K562 (cell line): ENCODE measurements around the gene ADTRP. TPM values are rescaled to one million over a fixed set of nuclear protein-coding genes. Genes with fewer than 3 reads are reported as not detected.

Experiments used
- ATAC-seq: fragments of 200-7000 bp; cut with Tn5 transposase; 3 replicates; pipeline ENCODE4 v1.9.1; 2020; ENCODE audit warnings: moderate library complexity
- BruUV-seq: library from RNA; stranded (reverse); fragments of 400-500 nt; replicated peaks from 2 replicates; lab custom pipeline; 2021; lab: Mats Ljungman, UMichigan
- CTCF ChIA-PET: fragments of 300-600 bp; formaldehyde crosslinking; extraction: SDS; loops from one replicate; lab custom pipeline; 2021; ENCODE audit warnings: low intra/inter-chr PET ratio; lab: Yijun Ruan, JAX
- POLR2A ChIA-PET: fragments of 300-600, 350-650 bp; sonication (Branson Sonifier 250); formaldehyde crosslinking; extraction: SDS; loops from one replicate; lab custom pipeline; 2021; ENCODE audit warnings: antibody characterized with exemption, inconsistent platforms; lab: Yijun Ruan, JAX
- DNase-seq, 4 experiments: peaks; one replicate each; pipeline versions ENCODE4 v3.0.0 to v3.0.0-alpha.2; 2011 to 2018; ENCODE audit warnings: low spot score in 3 of 4, mixed read lengths in 3 of 4; ENCODE audit errors: extremely low read depth in 1 of 4
- FAIRE-seq: peaks from 2 replicates; lab custom pipeline; 2011; peaks lifted over from hg19 to GRCh38; lab: Jason Lieb, UNC
- H2AFZ ChIP-seq: 2 replicates; pipeline ENCODE4 v1.6.0; 2011; ENCODE audit warnings: low read depth, low read length, control low read depth, inconsistent platforms
- H3K27ac ChIP-seq: fragments of 200-600 bp; 3 replicates; pipeline ENCODE4 v1.8.0; 2011; ENCODE audit warnings: low read depth, mild to moderate bottlenecking, control low read depth, inconsistent platforms, low read length, moderate library complexity, mixed read lengths; ENCODE audit errors: extremely low read depth
- H3K27me3 ChIP-seq, 2 experiments: fragments of 300-600 bp in 1 of 2; 2 replicates in 1 of 2; 3 replicates in 1 of 2; pipeline versions ENCODE4 v1.6.0 to v1.8.0; 2011; ENCODE audit warnings: inconsistent platforms in 2 of 2, low read length in 2 of 2, mild to moderate bottlenecking in 1 of 2, mixed read lengths in 1 of 2, moderate library complexity in 1 of 2; ENCODE audit not compliant: control insufficient read depth in 2 of 2, insufficient read depth in 2 of 2
- H3K36me3 ChIP-seq: fragments of 300-600 bp; 3 replicates; pipeline ENCODE4 v1.8.0; 2011; ENCODE audit warnings: mild to moderate bottlenecking, low read length, inconsistent platforms; ENCODE audit not compliant: control insufficient read depth, insufficient read depth
- H3K4me1 ChIP-seq, 2 experiments: fragments of 200-600 bp in 1 of 2; replicated peaks in 1 of 2; 2 replicates in 1 of 2; 3 replicates in 1 of 2; pipeline versions ENCODE4 v1.5.1 to v1.8.0; 2011; ENCODE audit warnings: inconsistent platforms in 2 of 2, low read length in 2 of 2, mild to moderate bottlenecking in 1 of 2, mixed read lengths in 1 of 2, moderate library complexity in 1 of 2; ENCODE audit not compliant: control insufficient read depth in 2 of 2, insufficient read depth in 2 of 2
- H3K4me2 ChIP-seq: 2 replicates; pipeline ENCODE4 v1.6.1; 2011; ENCODE audit warnings: low read length, control low read depth, inconsistent platforms, mixed read lengths; ENCODE audit not compliant: insufficient read depth
- H3K4me3 ChIP-seq: fragments of 200-600 bp; sonication (generic), shearing (Covaris generic); 2 replicates; pipeline ENCODE4 v1.5.1; 2016; ENCODE audit warnings: control low read depth, inconsistent platforms
- H3K79me2 ChIP-seq: fragments of 200-600 bp; 3 replicates; pipeline ENCODE4 v1.8.0; 2011; ENCODE audit warnings: low read length, inconsistent platforms; ENCODE audit not compliant: control insufficient read depth, insufficient read depth
- H3K9ac ChIP-seq, 2 experiments: 2 replicates each; pipeline versions ENCODE4 v1.6.0 to v1.6.1; 2011; ENCODE audit warnings: low read depth in 2 of 2, low read length in 2 of 2, control low read depth in 1 of 2, inconsistent platforms in 1 of 2, mild to moderate bottlenecking in 1 of 2, mixed read lengths in 1 of 2; ENCODE audit not compliant: insufficient read depth in 1 of 2
- H3K9me1 ChIP-seq: one replicate; pipeline ENCODE4 v1.6.0; 2011; ENCODE audit warnings: inconsistent platforms, mild to moderate bottlenecking, low read length, moderate library complexity; ENCODE audit not compliant: control insufficient read depth, insufficient read depth
- H3K9me3 ChIP-seq: replicated peaks from 2 replicates; pipeline ENCODE4 v1.5.1; 2011; ENCODE audit warnings: low read depth, low read length, inconsistent platforms; ENCODE audit not compliant: control insufficient read depth, insufficient read depth
- H4K20me1 ChIP-seq: replicated peaks from 2 replicates; pipeline ENCODE4 v1.6.1; 2011; ENCODE audit warnings: low read length, inconsistent platforms, mixed read lengths; ENCODE audit not compliant: control insufficient read depth, insufficient read depth
- ARID3A ChIP-seq: IDR thresholded peaks from 2 replicates; pipeline ENCODE4 v1.6.1; 2012; ENCODE audit warnings: low read depth, low read length, improper control_type of control experiment, borderline replicate concordance
- ETS2 ChIP-seq: IDR thresholded peaks from 2 replicates; pipeline ENCODE4 v1.6.1; 2016; ENCODE audit warnings: borderline replicate concordance, missing genetic modification characterization, mild to moderate bottlenecking, moderate library complexity, missing compliant biosample characterization; ENCODE audit not compliant: poor library complexity, severe bottlenecking
- KAT8 ChIP-seq: fragments of 450-650 bp; IDR thresholded peaks from 2 replicates; pipeline ENCODE4 v1.6.1; 2016; ENCODE audit warnings: low read depth, mild to moderate bottlenecking
- MECOM ChIP-seq: fragments of 250-450 bp; sonication (Bioruptor Pico); IDR thresholded peaks from 2 replicates; pipeline ENCODE4 v1.8.0; 2022; ENCODE audit warnings: inconsistent platforms
- NFRKB ChIP-seq: fragments of 450-650 bp; IDR thresholded peaks from 2 replicates; pipeline ENCODE4 v1.6.1; 2016; ENCODE audit warnings: low read depth
- ZEB2 ChIP-seq: fragments of 450-650 bp; IDR thresholded peaks from 2 replicates; pipeline ENCODE4 v1.6.1; 2016
- ZKSCAN1 ChIP-seq: fragments of 150-350 bp; IDR thresholded peaks from 2 replicates; pipeline ENCODE4 v1.6.1; 2016; ENCODE audit warnings: low read depth, low read length
- ZNF644 ChIP-seq: fragments of 200-800 bp; sonication (Bioruptor generic); IDR thresholded peaks from 2 replicates; pipeline ENCODE4 v1.6.1; 2016; ENCODE audit warnings: low read depth, missing genetic modification characterization, missing compliant biosample characterization
- WGBS: fragments of 100-300 bp; shearing (Covaris generic); methylation state at CpG from one replicate; pipeline ENCODE4 v1.1.6; 2016; ENCODE audit warnings: low coverage, mixed read lengths; ENCODE audit not compliant: insufficient coverage; ENCODE audit errors: missing lambda C conversion rate; 5-methylcytosine and 5-hydroxymethylcytosine counted together
- in situ Hi-C: fragments of 300-500 bp; cut with MboI; formaldehyde crosslinking; loops from 4 replicates; pipeline ENCODE4 v1.15.0; 2018; ENCODE audit warnings: inconsistent platforms, mixed read lengths
- intact Hi-C: fragments of 100-400 bp; cut with micrococcal nuclease; formaldehyde crosslinking; loops from 2 replicates; pipeline ENCODE4 v1.14.2; 2022
- polyA plus RNA-seq, 8 experiments: library from polyadenylated mRNA; depleted of rRNA in 4 of 8; stranded (reverse) in 5 of 8; unstranded in 3 of 8; fragments of >200 nt; fragmentation: Nextera tagmentation in 2 of 8; fragmentation: Illumina TruSeq in 1 of 8; extraction: Ambion mirVana in 2 of 8; extraction: Trizol in 1 of 8; gene quantifications; 2 replicates each; pipeline versions ENCODE4 v1.2.1 to v1.2.3, GENCODE V29; 2011 to 2014; ENCODE audit warnings: inconsistent platforms in 1 of 8, missing spikeins in 1 of 8
- total RNA-seq, 7 experiments: library from RNA; depleted of rRNA in 6 of 7; stranded (reverse); fragments of >200 nt in 6 of 7; fragmentation: Illumina TruSeq in 2 of 7; extraction: Trizol in 2 of 7; gene quantifications; 2 replicates each; pipeline versions ENCODE4 v1.2.1 to v1.2.3, GENCODE V29; 2011 to 2021; ENCODE audit warnings: low replicate concordance in 1 of 7
- TF ChIP-seq, protein P1 (sequence below): fragments of 250-450 bp; sonication (Bioruptor Pico); IDR thresholded peaks from 2 replicates; pipeline ENCODE4 v1.8.0; 2022; ENCODE audit warnings: moderate library complexity, mild to moderate bottlenecking, inconsistent platforms
- TF ChIP-seq, protein P2 (sequence below), 2 experiments: fragments of 150-350 bp in 1 of 2; IDR thresholded peaks; 2 replicates each; pipeline ENCODE4 v1.6.1; 2012 to 2016; ENCODE audit warnings: low read depth in 2 of 2, low read length in 2 of 2, mild to moderate bottlenecking in 1 of 2, moderate library complexity in 1 of 2

Gene ADTRP
- total and polyA plus RNA-seq, 9 of the 15 experiments (the other 6 are each of a cell fraction or from before 2014, with no cell fraction given), result 7.4 to 24.0 (median 13.6) TPM

DNA sequence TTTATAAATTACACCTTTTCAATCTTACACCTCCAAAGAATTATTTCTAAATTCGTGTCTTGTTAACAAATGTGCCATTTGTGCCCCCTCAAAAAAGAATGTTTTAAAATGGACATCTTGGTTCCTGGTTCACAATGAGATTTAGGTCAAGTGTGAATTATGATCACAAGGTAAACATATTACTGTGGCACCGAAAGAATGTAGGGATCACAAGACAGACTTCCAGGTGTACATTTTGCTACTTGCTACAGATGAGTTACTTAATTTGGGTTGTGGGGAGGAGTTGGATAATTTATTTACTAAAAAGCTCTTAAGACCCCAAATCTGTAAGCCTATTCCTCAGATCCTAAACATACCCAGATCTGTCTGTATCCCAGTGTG, 25.0 kb upstream of the ADTRP start:
- H3K36me3 ChIP-seq, result no peaks in the 10 kb centered on the region
- no peak overlapping the region for H3K4me2 ChIP-seq
- H3K4me3 ChIP-seq, result no peak overlapping the region
- WGBS, result 44% methylated on average over 2 of the region's 2 CpGs
- in situ Hi-C loops, result no loop called here
- FAIRE-seq (no peak), ATAC-seq (no peak)
- POLR2A ChIA-PET, result no interaction called here
- TF ChIP-seq ETS2 (tag) (no peak), ZEB2 (no peak), ZNF644 (no peak), MECOM (CRISPR knock-in tag) (no peak), KAT8 (no peak), ARID3A (no peak), ZKSCAN1 (no peak), NFRKB (no peak)
- TF ChIP-seq, protein P1, sequence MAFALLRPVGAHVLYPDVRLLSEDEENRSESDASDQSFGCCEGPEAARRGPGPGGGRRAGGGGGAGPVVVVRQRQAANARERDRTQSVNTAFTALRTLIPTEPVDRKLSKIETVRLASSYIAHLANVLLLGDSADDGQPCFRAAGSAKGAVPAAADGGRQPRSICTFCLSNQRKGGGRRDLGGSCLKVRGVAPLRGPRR (CRISPR knock-in tag), result no peak
- TF ChIP-seq, protein P2, sequence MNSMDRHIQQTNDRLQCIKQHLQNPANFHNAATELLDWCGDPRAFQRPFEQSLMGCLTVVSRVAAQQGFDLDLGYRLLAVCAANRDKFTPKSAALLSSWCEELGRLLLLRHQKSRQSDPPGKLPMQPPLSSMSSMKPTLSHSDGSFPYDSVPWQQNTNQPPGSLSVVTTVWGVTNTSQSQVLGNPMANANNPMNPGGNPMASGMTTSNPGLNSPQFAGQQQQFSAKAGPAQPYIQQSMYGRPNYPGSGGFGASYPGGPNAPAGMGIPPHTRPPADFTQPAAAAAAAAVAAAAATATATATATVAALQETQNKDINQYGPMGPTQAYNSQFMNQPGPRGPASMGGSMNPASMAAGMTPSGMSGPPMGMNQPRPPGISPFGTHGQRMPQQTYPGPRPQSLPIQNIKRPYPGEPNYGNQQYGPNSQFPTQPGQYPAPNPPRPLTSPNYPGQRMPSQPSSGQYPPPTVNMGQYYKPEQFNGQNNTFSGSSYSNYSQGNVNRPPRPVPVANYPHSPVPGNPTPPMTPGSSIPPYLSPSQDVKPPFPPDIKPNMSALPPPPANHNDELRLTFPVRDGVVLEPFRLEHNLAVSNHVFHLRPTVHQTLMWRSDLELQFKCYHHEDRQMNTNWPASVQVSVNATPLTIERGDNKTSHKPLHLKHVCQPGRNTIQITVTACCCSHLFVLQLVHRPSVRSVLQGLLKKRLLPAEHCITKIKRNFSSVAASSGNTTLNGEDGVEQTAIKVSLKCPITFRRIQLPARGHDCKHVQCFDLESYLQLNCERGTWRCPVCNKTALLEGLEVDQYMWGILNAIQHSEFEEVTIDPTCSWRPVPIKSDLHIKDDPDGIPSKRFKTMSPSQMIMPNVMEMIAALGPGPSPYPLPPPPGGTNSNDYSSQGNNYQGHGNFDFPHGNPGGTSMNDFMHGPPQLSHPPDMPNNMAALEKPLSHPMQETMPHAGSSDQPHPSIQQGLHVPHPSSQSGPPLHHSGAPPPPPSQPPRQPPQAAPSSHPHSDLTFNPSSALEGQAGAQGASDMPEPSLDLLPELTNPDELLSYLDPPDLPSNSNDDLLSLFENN (IDR thresholded peaks at IDR 0.05; ENCODE audit: low read depth in 2 of 2, low read length in 2 of 2), result no peak
- TF ChIP-seq, all 486 proteins: peak for 0
- no peak for DNase-seq
- intact Hi-C loops, result no loop called here
- no peaks in the 10 kb centered on the region for H4K20me1 ChIP-seq
- no peak overlapping the region for H3K9ac ChIP-seq
- H3K27me3 ChIP-seq, result no peaks in the 10 kb centered on the region
- peaks cover 5 to 7% of the 10 kb centered on the region in 2 experiments; a peak in 3 of 5 replicates for H3K4me1 ChIP-seq
- no TSS peak for BruUV-seq
- CTCF ChIA-PET, result no interaction called here
- H2AFZ ChIP-seq, result no peak overlapping the region
- no peaks in the 10 kb centered on the region for H3K9me3 ChIP-seq
- no peak overlapping the region for H3K27ac ChIP-seq
- no peaks in the 10 kb centered on the region for H3K9me1 ChIP-seq
- H3K79me2 ChIP-seq, result no peaks in the 10 kb centered on the region
